AG04450 (cell line): ENCODE measurements around the gene POLE. TPM values are rescaled to one million over a fixed set of nuclear protein-coding genes. Genes with fewer than 3 reads are reported as not detected.

Experiments
- CTCF ChIA-PET: fragments of 300-600, 350-600 bp; formaldehyde crosslinking; extraction: SDS; loops from one replicate; lab custom pipeline; 2022; ENCODE audit warnings: antibody characterized with exemption, inconsistent platforms; lab: Charles Lee
- POLR2A ChIA-PET: fragments of 350-600 bp; formaldehyde crosslinking; extraction: SDS; loops from one replicate; lab custom pipeline; 2021; ENCODE audit warnings: antibody characterized with exemption, inconsistent platforms; lab: Yijun Ruan, JAX
- DNase-seq: peaks from one replicate; pipeline ENCODE4 v3.0.0-alpha.2; 2011; ENCODE audit warnings: low read depth, low spot score
- H3K27ac ChIP-seq: one replicate; pipeline ENCODE4 v1.5.1; 2012; ENCODE audit warnings: low read depth, low read length, control low read depth
- H3K27me3 ChIP-seq: one replicate; pipeline ENCODE4 v1.6.0; 2012; ENCODE audit warnings: low read length; ENCODE audit not compliant: control insufficient read depth, insufficient read depth
- H3K4me3 ChIP-seq: 2 replicates; pipeline ENCODE4 v1.5.1; 2011; ENCODE audit warnings: mild to moderate bottlenecking, low read depth, low read length, control low read depth
- H3K9me3 ChIP-seq: 2 replicates; pipeline ENCODE4 v1.5.1; 2012; ENCODE audit warnings: low read length; ENCODE audit not compliant: control insufficient read depth, insufficient read depth
- polyA plus RNA-seq: library from polyadenylated mRNA; depleted of rRNA; stranded (reverse); fragments of >200 nt; gene quantifications from 2 replicates; pipeline ENCODE4 v1.2.3, GENCODE V29; 2011
- TF ChIP-seq, protein P1 (sequence below): IDR thresholded peaks from 2 replicates; pipeline ENCODE4 v1.5.1; 2011; ENCODE audit warnings: low read depth, low read length, control low read depth, inconsistent platforms

The POLE gene
- polyA plus RNA-seq, 1 experiment = 4.1 TPM

DNA sequence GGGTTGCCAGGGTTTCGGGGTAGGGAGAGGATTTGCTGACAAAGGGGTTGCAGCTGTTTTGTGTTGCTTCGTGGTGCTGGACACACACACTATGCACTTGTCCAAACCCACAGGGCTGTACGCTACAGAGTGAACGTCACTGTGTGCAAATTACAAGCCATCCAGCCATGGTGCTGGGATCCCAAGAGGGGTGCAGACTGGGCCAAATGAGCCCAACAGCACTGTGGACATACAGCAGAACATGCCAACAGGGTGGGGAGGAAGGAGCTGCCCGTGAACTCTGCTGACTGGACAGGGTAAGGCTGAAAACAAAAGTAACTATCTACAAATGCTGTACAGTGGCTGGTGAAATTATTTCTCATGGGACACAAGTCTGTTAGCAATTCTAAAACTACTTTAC is 25.2 kb downstream of the POLE start:
- POLR2A ChIA-PET = no interaction called here
- Histone ChIP-seq H3K27me3 (no peaks in the 10 kb centered on the region), H3K9me3 (no peaks in the 10 kb centered on the region), H3K27ac (no peak overlapping the region), H3K4me3 (no peak overlapping the region)
- CTCF ChIA-PET = no interaction called here
- DNase-seq = no peak
- TF ChIP-seq, protein P1, sequence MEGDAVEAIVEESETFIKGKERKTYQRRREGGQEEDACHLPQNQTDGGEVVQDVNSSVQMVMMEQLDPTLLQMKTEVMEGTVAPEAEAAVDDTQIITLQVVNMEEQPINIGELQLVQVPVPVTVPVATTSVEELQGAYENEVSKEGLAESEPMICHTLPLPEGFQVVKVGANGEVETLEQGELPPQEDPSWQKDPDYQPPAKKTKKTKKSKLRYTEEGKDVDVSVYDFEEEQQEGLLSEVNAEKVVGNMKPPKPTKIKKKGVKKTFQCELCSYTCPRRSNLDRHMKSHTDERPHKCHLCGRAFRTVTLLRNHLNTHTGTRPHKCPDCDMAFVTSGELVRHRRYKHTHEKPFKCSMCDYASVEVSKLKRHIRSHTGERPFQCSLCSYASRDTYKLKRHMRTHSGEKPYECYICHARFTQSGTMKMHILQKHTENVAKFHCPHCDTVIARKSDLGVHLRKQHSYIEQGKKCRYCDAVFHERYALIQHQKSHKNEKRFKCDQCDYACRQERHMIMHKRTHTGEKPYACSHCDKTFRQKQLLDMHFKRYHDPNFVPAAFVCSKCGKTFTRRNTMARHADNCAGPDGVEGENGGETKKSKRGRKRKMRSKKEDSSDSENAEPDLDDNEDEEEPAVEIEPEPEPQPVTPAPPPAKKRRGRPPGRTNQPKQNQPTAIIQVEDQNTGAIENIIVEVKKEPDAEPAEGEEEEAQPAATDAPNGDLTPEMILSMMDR = no peak

GRCh38 chr12:132660996-132661395 is 26.1 kb downstream of the POLE start:
- ChIA-PET CTCF (no interaction called here), POLR2A (interaction anchor here (0.7 kb wide), 1 partner anchor 17 kb away, joined by 3 read pairs; no protein-coding TSS in a partner anchor)
- H3K27ac ChIP-seq = no peak overlapping the region
- no peaks in the 10 kb centered on the region for H3K9me3 ChIP-seq
- TF ChIP-seq, protein P1 = no peak
- no peak overlapping the region for H3K4me3 ChIP-seq
- DNase-seq = no peak
- no peaks in the 10 kb centered on the region for H3K27me3 ChIP-seq

DNA sequence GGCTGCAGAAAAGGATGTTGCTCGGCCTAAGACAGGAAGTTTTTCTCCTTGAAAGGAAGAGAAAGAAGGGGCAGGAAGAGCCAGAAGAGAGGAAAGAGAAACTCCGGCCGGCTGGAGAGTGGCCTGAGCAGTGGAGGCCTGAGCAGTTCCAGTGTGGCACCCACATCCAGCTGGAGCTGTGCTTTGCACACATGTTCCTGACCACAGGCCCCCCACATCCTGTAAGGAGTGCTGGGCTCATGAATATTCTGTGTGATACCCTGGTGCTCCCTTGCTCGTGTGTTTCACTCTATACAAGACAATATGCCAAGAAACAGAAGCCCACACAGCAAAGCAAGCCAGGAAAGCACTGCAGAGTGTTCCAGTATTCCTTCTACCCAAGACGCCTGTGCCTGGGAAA is 27.1 kb downstream of the POLE start:
- TF ChIP-seq, protein P1 = no peak
- no peak for DNase-seq
- H3K27me3 ChIP-seq = no peaks in the 10 kb centered on the region
- no peak overlapping the region for H3K4me3 ChIP-seq
- ChIA-PET CTCF (no interaction called here), POLR2A (no interaction called here)
- H3K9me3 ChIP-seq = no peaks in the 10 kb centered on the region
- H3K27ac ChIP-seq = no peak overlapping the region

DNA sequence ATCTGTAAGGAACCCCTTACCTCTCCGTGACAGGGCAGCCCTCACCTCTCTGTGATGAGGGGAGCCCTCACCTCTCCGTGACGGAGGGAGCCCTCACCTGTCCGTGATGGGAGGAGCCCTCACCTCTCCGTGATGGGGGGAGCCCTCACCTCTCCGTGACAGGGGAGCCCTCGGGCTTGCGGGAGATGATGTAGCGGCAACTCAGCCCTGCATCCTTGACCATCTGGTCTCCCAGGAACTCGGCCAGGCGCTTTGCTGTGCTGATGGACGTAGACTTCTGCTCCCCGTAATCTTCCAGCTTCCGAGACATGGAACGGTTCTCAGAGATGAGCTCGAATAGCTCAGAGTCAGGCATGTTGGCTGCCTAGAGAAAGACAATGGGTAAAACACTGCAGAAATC is 28.0 kb downstream of the POLE start:
- TF ChIP-seq, protein P1 = no peak
- CTCF ChIA-PET = no interaction called here
- no peak for DNase-seq
- Histone ChIP-seq H3K27ac (no peak overlapping the region), H3K27me3 (no peaks in the 10 kb centered on the region), H3K9me3 (no peaks in the 10 kb centered on the region), H3K4me3 (no peak overlapping the region)
- POLR2A ChIA-PET = no interaction called here

DNA sequence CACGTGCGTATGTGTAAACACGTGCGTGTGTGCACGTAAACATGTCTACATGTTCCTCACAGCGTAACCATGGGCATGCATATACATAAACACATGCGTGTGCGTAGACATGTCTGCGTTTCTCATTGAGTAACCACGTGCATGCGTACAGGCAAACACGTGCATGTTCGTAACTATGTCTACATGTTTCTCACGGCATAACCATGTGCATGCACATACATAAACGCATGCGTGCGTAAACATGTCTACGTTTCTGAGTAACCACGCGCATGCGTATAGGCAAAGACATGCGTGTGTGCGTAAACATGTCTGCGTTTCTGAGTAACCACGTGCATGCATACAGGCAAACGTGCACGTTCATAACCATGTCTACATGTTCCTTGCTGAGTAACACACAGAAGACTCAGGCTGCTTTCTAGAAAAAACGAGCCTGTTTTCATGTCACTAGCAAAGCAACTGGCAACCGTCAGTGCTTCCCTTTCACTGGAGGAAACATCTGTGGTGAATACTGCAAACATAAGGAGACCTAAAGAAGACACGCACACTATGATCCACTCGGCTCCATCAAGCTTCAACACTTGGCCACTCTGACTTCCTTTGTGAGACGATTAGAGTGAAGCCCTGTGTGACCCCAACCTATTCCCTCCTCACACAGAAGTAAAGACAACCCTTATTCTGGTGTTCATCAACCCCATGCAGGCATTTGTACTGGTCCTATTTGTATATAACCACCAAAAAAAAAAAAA is 28.8 kb downstream of the POLE start:
- CTCF ChIA-PET = interaction anchor here (1.4 kb wide), 1 partner anchor 20 kb away, joined by 5 read pairs; no protein-coding TSS in a partner anchor
- Histone ChIP-seq H3K9me3 (no peaks in the 10 kb centered on the region), H3K27me3 (no peaks in the 10 kb centered on the region), H3K27ac (no peak overlapping the region), H3K4me3 (no peak overlapping the region)
- TF ChIP-seq, protein P1 = no peak
- no peak for DNase-seq
- POLR2A ChIA-PET = no interaction called here
